H7 (cell line): ENCODE results near the gene OCEL1. TPM values are rescaled to one million over a fixed set of nuclear protein-coding genes. Genes with fewer than 3 reads are reported as not detected.
A peak's percentile ranks its signal among the peaks of the same experiment; 100 is the strongest.
"Not testable (repeated sequence)": the region's sequence is repeated elsewhere in the genome, so short reads cannot be mapped to it uniquely, and the experiment has no call there.

ENCODE experiments used
- DNase-seq: peaks from one replicate; pipeline ENCODE4 v3.0.0; 2012
- H3K27me3 ChIP-seq: 2 replicates; pipeline ENCODE4 v1.6.0; 2011; ENCODE audit warnings: mild to moderate bottlenecking, low read length; ENCODE audit not compliant: control insufficient read depth, insufficient read depth
- H3K36me3 ChIP-seq: replicated peaks from 2 replicates; pipeline ENCODE4 v1.5.1; 2011; ENCODE audit warnings: low read length; ENCODE audit not compliant: control insufficient read depth, insufficient read depth
- H3K4me3 ChIP-seq: 2 replicates; pipeline ENCODE4 v1.5.1; 2011; ENCODE audit warnings: low read depth, mild to moderate bottlenecking, control low read depth, low read length, moderate library complexity; ENCODE audit not compliant: insufficient read depth
- total RNA-seq: library from RNA; depleted of rRNA; stranded (reverse); fragments of >200 nt; shearing (Covaris generic); gene quantifications from 2 replicates; pipeline ENCODE4 v1.2.3, GENCODE V29; 2014

Gene OCEL1
- total RNA-seq, 1 experiment from 2014 or later = 13.0 TPM

DNA sequence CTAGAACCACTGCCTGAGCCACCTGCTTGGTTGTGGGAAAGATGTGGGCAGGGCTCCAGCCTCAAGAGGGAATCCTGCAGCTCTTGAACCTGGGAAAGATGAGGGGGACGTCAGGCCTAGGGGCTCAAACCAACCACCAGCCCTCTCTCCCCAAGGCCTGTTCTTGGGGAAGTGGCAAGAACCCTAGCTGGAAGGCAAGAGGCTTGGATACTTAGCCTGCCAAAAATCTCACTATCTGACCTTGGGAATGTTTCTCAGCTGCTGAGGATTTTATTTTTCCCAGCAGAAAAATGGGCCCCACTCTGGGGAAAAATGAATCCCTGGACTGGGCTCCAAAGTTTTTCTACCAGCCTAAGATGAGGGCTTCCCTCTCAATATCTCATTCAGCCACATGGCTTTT, 33.9 kb downstream of the OCEL1 start:
- Histone ChIP-seq H3K4me3 (no peak overlapping the region), H3K36me3 (peaks cover 2% of the 10 kb centered on the region), H3K27me3 (no peaks in the 10 kb centered on the region)
- DNase-seq = no peak

GRCh38 chr19:17260842-17261325, 34.9 kb downstream of the OCEL1 start:
- Histone ChIP-seq H3K36me3 (peaks cover 1% of the 10 kb centered on the region), H3K4me3 (no peak overlapping the region), H3K27me3 (no peaks in the 10 kb centered on the region)
- DNase-seq = peak; percentile 97

DNA sequence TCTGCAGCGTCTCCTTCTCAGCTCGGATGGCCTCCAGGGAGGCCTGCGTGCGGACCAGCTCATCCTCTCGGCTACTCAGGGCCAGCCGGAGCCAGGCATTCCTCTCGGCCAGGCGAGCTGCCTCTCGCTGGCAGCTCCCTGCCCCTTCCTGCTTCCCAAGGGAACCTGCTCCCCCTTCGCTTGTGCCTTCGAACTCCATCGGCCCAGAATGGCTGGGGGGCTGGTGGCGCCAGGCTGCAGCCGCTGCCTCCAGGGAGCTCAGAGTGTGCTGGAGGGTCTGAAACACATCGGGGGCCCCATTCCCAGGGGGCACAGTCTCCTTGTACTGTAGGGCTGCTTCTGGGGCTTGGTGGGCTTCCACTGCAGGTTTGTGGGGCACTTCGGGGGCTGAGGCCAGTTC, 36.5 kb downstream of the OCEL1 start:
- no peaks in the 10 kb centered on the region for H3K27me3 ChIP-seq
- peaks cover 1% of the 10 kb centered on the region for H3K36me3 ChIP-seq
- DNase-seq = peak; percentile 56
- H3K4me3 ChIP-seq = no peak overlapping the region

GRCh38 chr19:17263712-17264640, 38.0 kb downstream of the OCEL1 start:
- peaks cover 2% of the 10 kb centered on the region for H3K36me3 ChIP-seq
- H3K27me3 ChIP-seq = no peaks in the 10 kb centered on the region
- DNase-seq = peak; percentile 52
- 0 out of 2 replicates have a peak overlapping the region, but pooled peaks have one; percentile 1 for H3K4me3 ChIP-seq

- Histone ChIP-seq H3K36me3 (peaks cover 2% of the 10 kb centered on the region), H3K4me3 (0 out of 2 replicates have a peak within 1 kb of the TSS, but pooled peaks have one; percentile 1)
- DNase-seq = peak; percentile 94
Observed at GRCh38 chr19:17264641-17264979, 38.6 kb downstream of the OCEL1 start, which contains the start of gene USHBP1. Gene USHBP1 (minus strand): TSS chr19:17264745. CDS start chr19:17264299, 446 bp downstream.

GRCh38 chr19:17266026-17266425, 40.0 kb downstream of the OCEL1 start:
- Histone ChIP-seq H3K36me3 (peaks cover 5% of the 10 kb centered on the region), H3K27me3 (no peaks in the 10 kb centered on the region), H3K4me3 (no peak overlapping the region)
- DNase-seq = no peak

More at GRCh38 chr19:17264641-17264979, 38.6 kb downstream of the OCEL1 start, which contains the start of gene USHBP1:
- H3K27me3 ChIP-seq = no peaks in the 10 kb centered on the region

DNA sequence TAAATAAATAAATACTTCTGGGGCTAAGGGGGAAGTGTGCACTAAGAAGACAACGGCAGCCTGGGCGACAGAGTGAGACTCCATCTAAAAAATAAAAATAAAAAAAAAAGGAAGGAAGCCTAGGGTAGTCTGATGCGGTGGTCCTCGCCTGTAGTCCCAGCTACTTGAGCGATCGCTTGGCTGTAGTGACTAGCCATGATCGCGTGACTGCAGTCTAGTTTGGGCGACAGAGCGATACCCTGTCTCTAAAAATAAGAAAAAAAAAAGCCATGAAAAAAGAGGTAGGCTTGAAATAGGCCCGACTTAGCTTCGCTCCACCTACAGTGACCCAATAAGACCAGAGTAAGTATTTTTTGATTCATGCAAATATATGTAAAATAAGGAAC, 40.6 kb downstream of the OCEL1 start:
- H3K27me3 ChIP-seq = no peaks in the 10 kb centered on the region
- no peak overlapping the region for H3K4me3 ChIP-seq
- H3K36me3 ChIP-seq = peaks cover 11% of the 10 kb centered on the region
- DNase-seq = no peak

- peak; percentile 99 for DNase-seq
- Histone ChIP-seq H3K4me3 (peak within 1 kb of the TSS; percentile 60), H3K36me3 (peaks cover 12% of the 10 kb centered on the region), H3K27me3 (no peaks in the 10 kb centered on the region)
Observed at GRCh38 chr19:17266975-17267788, 41.2 kb downstream of the OCEL1 start, which contains the start of gene BABAM1. Gene BABAM1 (plus strand): TSS chr19:17267443. CDS start chr19:17268807, 1,364 bp downstream.

DNA sequence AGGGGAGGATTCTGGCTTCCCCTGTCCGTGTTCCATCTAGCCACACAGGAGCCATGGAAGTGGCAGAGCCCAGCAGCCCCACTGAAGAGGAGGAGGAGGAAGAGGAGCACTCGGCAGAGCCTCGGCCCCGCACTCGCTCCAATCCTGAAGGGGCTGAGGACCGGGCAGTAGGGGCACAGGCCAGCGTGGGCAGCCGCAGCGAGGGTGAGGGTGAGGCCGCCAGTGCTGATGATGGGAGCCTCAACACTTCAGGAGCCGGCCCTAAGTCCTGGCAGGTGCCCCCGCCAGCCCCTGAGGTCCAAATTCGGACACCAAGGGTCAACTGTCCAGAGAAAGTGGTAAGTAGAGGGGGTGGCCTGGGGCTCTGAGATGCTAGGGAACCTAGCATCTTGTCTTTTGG, 42.7 kb downstream of the OCEL1 start:
- H3K4me3 ChIP-seq = no peak overlapping the region
- no peak for DNase-seq
- H3K27me3 ChIP-seq = no peaks in the 10 kb centered on the region
- peaks cover 15% of the 10 kb centered on the region for H3K36me3 ChIP-seq

- peaks cover 30% of the 10 kb centered on the region for H3K36me3 ChIP-seq
- not testable (repeated sequence) for H3K4me3 ChIP-seq, DNase-seq, H3K27me3 ChIP-seq
Observed at GRCh38 chr19:17274892-17275291, 48.9 kb downstream of the OCEL1 start.

- no peak for DNase-seq
- Histone ChIP-seq H3K36me3 (peaks cover 26% of the 10 kb centered on the region), H3K4me3 (no peak overlapping the region), H3K27me3 (no peaks in the 10 kb centered on the region)
Observed at GRCh38 chr19:17275441-17276175, 49.6 kb downstream of the OCEL1 start.
